Measurements from ENCODE around the gene HEYL. TPM values are rescaled to one million over a fixed set of nuclear protein-coding genes. Genes with fewer than 3 reads are reported as not detected.

Gene HEYL
- total RNA-seq, 1 experiment from 2014 or later, result 8.8 TPM

DNA sequence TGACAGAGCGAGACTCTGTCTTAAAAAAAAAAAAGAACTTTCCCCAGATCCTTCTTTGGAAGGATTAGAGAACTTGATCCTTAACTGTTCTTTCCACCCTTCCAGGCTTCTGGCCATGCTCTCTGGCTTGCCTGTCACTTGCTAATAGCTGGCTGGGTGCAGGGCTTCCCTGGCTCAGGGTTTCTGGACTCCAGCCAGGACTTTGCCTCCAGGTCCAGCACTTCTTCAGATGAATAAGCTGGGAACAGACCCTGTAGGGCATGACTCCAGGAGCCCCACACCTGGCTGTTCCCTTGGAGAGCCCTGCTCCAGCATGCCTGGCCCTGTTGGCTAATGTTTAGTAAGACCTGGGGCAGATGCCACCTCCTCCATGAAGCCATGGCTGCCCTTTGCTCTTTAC lies 35.8 kb upstream of the HEYL start:
- CTCF ChIA-PET, result no interaction called here
- Histone ChIP-seq H3K79me2 (ENCODE audit: insufficient read depth, low read length) (no peaks in the 10 kb centered on the region), H3K9me2 (ENCODE audit: insufficient read depth) (no peaks in the 10 kb centered on the region), H3K4me1 (ENCODE audit: control insufficient read depth in 1 of 2, insufficient read depth in 2 of 2, low read length in 2 of 2) (peaks cover 0 to 9% of the 10 kb centered on the region in 2 experiments; a peak in 1 of 4 replicates), H3K27ac (ENCODE audit: low read depth, low read length) (no peak overlapping the region), H3K4me2 (ENCODE audit: low read length) (no peak overlapping the region), H3K9ac (ENCODE audit: low read length) (no peak overlapping the region), H3K9me3 (ENCODE audit: control insufficient read depth in 1 of 2, insufficient read depth in 1 of 2, low read depth in 1 of 2, low read length in 2 of 2) (no peaks in the 10 kb centered on the region), H2AFZ (ENCODE audit: low read depth, low read length, poor library complexity, severe bottlenecking) (no peak overlapping the region), H3K27me3 (ENCODE audit: insufficient read depth, low read length) (no peaks in the 10 kb centered on the region), H3K4me3 (replicated peaks in 1 of 2; ENCODE audit: low read depth in 1 of 2, low read length in 2 of 2) (no peak overlapping the region), H4K20me1 (ENCODE audit: insufficient read depth) (no peaks in the 10 kb centered on the region), H3K36me3 (ENCODE audit: control insufficient read depth in 1 of 2, insufficient read depth in 2 of 2, low read length in 2 of 2) (no peaks in the 10 kb centered on the region)
- DNase-seq (ENCODE audit: low read depth, low spot score) (no peak), ATAC-seq (no peak)
- RAD21 ChIA-PET (ENCODE audit: low non-redundant PET in 1 of 2, low total read pairs in 2 of 2, uncharacterized antibody in 2 of 2, unreplicated experiment in 2 of 2), result no interaction called here
- intact Hi-C loops (cut with micrococcal nuclease), result no loop called here
- POLR2A ChIA-PET, result no interaction called here
- no TSS peak for BruUV-seq (replicated peaks)
- TF ChIP-seq EGR1 (IDR thresholded peaks at IDR 0.05; ENCODE audit: low read depth) (no peak), SP1 (IDR thresholded peaks at IDR 0.05; ENCODE audit: low read depth) (no peak), FOSL1 (IDR thresholded peaks at IDR 0.05; ENCODE audit: low read depth) (no peak), YY1 (IDR thresholded peaks at IDR 0.05; ENCODE audit: extremely low read depth, insufficient replicate concordance, low read depth, low read length) (no peak), POLR2A (IDR thresholded peaks at IDR 0.05; ENCODE audit: borderline replicate concordance, extremely low read depth, insufficient read depth, insufficient read length) (no peak), EZH2 (IDR thresholded peaks at IDR 0.05) (no peak), ELF1 (IDR thresholded peaks at IDR 0.05; ENCODE audit: borderline replicate concordance, low read depth) (no peak), ZFX (IDR thresholded peaks at IDR 0.05) (no peak), TCF7L2 (IDR thresholded peaks at IDR 0.05; ENCODE audit: borderline replicate concordance, extremely low read depth, insufficient read depth, insufficient read length) (no peak), EZH2phosphoT487 (IDR thresholded peaks at IDR 0.05; ENCODE audit: borderline replicate concordance) (no peak), POLR2AphosphoS5 (IDR thresholded peaks at IDR 0.05; ENCODE audit: low read depth, low read length) (no peak), CEBPB (IDR thresholded peaks at IDR 0.05; ENCODE audit: low read depth) (no peak), REST (IDR thresholded peaks at IDR 0.05; ENCODE audit: low read depth) (no peak), RAD21 (IDR thresholded peaks at IDR 0.05; ENCODE audit: low read depth) (no peak), SRF (IDR thresholded peaks at IDR 0.05; ENCODE audit: low read depth) (no peak), MAX (IDR thresholded peaks at IDR 0.05) (no peak), CBX3 (IDR thresholded peaks at IDR 0.05; ENCODE audit: low read depth) (no peak), ZNF274 (IDR thresholded peaks at IDR 0.05; ENCODE audit: low read depth, low read length) (no peak), ZBTB33 (IDR thresholded peaks at IDR 0.05; ENCODE audit: extremely low read depth, insufficient replicate concordance, low read length) (no peak)
- TF ChIP-seq, protein P1, sequence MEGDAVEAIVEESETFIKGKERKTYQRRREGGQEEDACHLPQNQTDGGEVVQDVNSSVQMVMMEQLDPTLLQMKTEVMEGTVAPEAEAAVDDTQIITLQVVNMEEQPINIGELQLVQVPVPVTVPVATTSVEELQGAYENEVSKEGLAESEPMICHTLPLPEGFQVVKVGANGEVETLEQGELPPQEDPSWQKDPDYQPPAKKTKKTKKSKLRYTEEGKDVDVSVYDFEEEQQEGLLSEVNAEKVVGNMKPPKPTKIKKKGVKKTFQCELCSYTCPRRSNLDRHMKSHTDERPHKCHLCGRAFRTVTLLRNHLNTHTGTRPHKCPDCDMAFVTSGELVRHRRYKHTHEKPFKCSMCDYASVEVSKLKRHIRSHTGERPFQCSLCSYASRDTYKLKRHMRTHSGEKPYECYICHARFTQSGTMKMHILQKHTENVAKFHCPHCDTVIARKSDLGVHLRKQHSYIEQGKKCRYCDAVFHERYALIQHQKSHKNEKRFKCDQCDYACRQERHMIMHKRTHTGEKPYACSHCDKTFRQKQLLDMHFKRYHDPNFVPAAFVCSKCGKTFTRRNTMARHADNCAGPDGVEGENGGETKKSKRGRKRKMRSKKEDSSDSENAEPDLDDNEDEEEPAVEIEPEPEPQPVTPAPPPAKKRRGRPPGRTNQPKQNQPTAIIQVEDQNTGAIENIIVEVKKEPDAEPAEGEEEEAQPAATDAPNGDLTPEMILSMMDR (IDR thresholded peaks at IDR 0.05 in 2 of 3, conservative IDR thresholded peaks at IDR 0.05 in 1 of 3; ENCODE audit: borderline replicate concordance in 1 of 3, insufficient read depth in 1 of 3, low read depth in 2 of 3, low read length in 2 of 3), result no peak

Measured in HCT116 (cell line).